H54 (cell line): ENCODE data around the gene SFXN4.
"Not testable (repeated sequence)": the region's sequence is repeated elsewhere in the genome, so short reads cannot be mapped to it uniquely, and the experiment has no call there.

Experiments
- DNase-seq: peaks from one replicate; pipeline ENCODE4 v3.0.0; 2011; ENCODE audit warnings: low spot score, mixed read lengths; ENCODE audit not compliant: insufficient read length
- FAIRE-seq: peaks from 3 replicates; lab custom pipeline; 2011; peaks lifted over from hg19 to GRCh38; lab: Jason Lieb, UNC
- POLR2A ChIP-seq: IDR thresholded peaks from 2 replicates; pipeline ENCODE4 v1.6.1; 2011; ENCODE audit warnings: low read depth, mild to moderate bottlenecking, low read length

SFXN4 gene

DNA sequence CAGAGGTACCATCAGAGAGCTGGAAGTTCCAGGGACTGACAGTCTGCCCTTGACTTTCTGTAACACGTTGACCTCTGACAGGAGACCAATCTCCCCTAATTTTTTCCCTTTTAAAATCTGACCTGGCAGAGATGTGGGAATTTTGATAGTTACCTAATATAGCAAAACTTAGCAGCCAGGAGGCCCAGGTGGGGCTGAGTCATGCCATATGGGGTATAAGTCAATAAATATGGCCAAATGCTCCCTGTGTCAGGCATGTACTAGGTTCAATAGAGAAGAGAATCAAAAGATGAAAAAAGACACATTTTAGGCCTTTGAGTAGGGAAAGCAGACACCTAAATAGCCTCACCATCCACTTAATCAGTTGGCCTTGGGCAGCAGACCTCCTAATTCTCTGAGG, 35.7 kb upstream of the SFXN4 start:
- no peak for TF ChIP-seq POLR2A
- DNase-seq (no peak), FAIRE-seq (no peak)

DNA sequence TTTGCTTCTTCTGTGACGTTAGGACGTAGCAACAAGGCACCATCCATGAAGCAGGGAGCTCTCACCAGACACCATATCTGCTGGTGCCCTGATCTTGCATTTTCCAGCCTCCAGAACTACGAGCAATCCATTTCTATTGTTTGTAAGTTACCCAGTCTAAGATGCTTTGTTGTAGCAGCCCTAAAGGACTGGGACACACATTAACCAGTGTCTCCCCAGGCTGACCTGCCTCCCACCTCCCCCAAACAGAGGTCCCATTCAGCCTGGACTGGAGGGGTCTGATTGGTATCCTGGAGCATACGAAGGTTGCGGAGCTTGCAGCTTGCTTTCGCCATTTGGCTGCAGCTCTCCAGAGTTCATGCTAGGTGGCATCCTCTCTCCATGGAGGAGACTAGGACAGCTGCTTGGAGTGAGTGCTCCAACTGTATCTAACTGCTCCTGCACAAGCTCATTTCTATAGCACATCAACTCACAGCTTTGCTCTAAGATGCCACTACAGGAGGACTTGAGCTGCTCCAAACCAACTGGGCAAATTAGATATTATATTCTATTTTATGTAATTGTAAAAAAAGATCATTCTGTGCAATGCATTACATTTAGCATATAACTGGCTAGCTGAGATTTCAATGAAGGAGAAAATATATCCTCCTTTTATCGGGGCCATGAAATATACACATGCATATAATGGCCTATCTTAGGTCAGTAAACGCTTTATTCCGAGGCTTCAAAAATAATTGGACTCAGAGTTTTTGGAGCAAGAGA, 33.9 kb upstream of the SFXN4 start:
- FAIRE-seq (no peak), DNase-seq (peak; percentile 37)
- no peak for TF ChIP-seq POLR2A

DNA sequence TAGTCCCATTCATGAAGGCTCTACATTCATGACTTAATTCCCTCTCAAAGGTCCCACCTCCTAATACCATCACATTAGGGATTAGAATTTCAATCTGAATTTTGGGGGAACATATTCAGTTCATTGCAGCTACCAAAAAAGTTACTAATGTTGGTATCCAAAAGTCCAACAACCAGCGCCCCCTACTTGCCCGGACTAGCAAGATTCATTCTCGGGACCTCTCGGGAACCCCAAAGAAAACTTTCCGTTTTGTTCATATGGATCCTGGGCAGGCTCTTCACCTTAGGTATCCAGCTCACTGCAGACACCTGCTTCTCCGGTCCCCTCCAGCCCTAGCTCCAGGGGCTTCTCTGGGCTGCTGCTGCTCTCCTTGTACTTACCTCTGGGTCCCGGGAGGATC, 32.9 kb upstream of the SFXN4 start:
- no peak for DNase-seq
- FAIRE-seq: no peak
- no peak for TF ChIP-seq POLR2A

DNA sequence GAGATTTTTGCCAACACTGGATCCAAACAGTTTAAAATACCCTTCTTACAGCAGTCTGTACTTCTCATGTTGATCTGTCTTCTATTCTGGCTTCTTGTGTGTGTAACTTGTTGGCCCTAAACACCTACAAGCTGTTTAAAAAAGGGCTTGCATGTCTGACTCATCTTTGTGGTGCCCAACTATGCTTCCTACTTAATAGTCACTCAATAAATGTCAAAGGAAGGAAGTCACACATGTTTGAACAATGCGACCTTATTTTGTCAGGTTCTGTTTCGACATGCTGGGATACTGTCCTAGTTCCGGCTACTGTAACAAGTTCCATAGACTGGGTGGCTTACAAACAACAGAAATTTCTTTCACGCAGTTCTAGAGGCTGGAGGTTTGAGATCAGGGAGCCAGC, 32.4 kb upstream of the SFXN4 start:
- TF ChIP-seq POLR2A: no peak
- FAIRE-seq (no peak), DNase-seq (peak; percentile 23)

DNA sequence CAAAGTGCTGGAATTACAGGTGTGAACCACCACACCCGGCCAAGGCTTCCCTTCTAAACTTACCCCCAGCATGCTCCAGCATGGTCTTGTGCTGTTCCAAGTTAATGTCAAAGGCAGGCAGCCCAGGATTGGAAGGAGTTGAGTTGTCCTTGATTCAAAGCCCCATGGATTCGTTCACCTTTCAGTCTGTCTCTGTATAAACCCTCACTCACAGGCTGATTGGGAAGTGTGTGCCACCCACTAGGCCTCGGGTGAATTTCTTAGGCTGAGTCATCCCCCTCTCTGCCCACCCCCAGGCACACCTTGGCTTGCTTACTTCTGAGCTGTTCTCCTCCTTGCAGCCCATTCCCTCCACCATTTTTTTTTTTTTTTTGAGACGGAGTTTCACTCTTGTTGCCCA, 26.4 kb upstream of the SFXN4 start:
- FAIRE-seq: peak; percentile 11
- TF ChIP-seq POLR2A: no peak
- DNase-seq: peak; percentile 42

DNA sequence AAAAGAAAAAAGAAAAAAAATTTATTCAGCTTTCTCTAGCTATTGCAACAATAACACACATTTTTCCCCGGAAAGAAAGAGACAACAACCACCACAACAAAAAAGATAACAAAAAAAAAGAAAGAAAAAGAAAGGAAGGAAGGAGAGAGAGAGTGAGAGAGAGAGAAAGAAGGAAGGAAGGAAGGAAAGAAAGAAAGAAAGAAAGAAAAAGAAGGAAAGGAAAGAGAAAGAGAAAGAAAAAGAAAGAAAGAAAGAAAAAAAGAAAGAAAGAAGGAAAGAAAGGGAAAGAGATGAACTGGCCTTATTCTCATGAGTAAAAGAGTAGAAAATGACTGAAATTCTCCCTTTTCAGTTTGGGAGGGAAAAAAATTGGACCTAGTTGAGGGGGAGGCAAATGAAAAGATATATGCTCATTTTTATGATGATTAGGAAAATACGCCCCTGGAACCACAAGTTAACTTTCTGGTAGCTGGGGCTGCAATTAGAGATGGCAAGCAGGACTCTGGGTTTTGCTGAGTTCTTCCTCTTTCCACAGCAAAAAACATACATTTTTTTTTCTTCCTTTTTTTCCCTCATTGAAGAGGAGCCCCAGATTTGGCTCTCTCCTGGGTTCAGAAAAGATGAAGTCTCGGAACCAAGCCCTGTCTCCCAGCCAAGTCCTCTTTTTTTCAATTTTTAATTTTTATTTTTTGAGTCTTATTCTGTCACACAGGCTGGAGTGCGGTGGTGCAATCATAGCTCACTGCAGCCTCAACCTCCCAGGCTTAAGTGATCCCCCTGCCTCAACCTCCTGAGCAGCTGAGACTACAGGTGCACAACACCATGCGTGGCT, 25.7 kb upstream of the SFXN4 start:
- DNase-seq: no peak
- FAIRE-seq: no peak
- TF ChIP-seq POLR2A: no peak

DNA sequence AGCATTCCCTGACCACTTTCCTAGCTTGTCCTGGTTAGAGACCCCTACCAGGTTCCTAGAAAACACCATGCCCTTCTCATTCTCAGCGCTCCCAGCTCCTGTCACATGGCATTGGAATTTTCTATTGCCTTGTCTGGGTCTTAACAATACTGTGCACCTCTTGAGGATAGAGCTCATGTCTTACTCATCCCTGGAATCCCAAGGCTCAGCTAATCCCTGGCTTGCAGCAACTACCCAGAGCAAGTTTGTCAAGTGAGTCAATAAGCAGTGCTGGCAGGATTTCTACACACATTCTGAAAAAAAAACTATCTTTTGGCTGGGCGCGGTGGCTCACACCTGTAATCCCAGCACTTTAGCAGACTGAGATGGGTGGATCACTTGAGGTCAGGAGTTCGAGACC, 24.8 kb upstream of the SFXN4 start:
- no peak for TF ChIP-seq POLR2A
- peak; percentile 91 for DNase-seq
- peak; percentile 85 for FAIRE-seq

DNA sequence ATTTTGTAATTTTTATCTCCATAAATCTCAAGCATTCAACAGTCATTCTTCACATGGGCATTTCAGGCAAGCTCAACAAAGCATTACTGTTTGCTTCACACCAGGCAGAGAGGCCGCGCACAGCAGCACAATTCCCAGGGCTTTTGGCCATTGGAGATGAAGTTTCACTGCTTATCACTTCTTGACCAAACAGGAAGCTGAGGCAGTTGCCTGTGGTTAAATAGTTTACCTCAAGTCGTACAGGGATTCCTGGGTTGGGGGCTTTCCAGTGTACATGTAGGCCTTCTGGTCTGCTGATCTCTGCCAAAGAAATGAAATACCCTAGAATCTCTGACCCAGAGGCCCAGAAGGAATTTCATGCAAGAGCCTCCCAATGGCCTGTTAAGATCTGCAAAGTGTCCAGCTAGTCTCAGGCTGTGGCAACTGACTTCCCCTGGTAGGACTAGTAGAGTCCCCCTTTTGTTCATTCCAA, 24.3 kb upstream of the SFXN4 start:
- no peak for FAIRE-seq
- TF ChIP-seq POLR2A: no peak

DNA sequence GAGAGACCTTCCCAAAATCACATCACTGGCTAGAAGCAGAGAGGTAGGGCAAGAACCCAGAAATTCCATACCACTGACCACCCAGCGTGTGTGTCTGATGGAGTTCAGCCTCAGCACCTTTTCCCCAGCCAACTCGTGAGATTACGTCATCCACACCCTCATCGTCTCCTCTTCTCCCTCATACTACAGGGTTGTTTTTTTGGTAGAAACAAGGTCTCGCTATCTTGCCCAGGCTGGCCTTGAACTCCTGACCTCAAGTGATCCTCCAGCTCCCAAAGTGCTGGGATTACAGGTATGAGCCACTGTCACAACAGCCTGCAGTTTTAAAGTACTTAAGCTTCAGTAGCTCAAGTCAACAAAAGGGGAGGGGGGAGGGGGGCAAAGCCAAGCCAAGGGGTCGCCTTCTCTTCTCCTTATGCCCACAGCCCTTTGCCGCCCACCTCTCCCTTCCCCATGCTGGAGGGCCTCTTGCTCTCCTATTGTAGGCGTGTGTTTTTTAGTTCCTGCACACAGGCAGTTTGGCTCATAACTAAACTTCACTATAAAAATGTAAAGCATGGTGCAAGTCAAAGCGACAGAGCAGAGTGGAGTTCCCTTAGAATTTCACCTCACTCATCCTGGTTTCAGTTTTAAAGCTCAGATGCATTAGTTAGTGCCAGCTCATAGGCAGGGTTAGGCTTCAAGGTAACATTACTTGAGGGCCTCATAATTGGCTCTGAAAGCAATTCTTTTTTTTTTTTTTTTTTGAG, 18.3 kb upstream of the SFXN4 start:
- no peak for FAIRE-seq
- DNase-seq: no peak
- no peak for TF ChIP-seq POLR2A

More for the DNA sequence above, 24.3 kb upstream of the SFXN4 start:
- DNase-seq: no peak

DNA sequence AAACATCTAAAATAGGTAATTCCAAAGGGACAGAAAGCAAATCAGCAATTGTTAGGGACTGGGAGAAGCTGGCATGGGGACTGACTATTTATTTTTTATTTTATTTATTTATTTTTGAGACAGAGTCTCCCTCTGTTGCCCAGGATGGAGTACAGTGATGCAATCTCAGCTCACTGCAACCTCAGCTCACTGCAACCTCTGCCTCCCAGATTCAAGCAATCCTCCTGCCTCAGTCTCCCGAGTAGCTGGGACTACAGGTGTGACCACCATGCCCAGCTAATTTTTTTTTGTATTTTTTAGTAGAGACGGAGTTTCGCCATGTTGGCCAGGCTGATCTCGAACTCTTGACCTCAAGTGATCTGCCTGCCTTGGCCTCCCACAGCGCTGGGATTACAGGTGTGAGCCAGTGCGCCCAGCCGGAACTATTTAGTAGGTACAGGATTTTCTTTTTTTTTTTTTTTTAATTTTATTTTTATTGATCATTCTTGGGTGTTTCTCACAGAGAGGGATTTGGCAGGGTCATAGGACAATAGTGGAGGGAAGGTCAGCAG, 15.4 kb upstream of the SFXN4 start:
- DNase-seq: not testable (repeated sequence)

DNA sequence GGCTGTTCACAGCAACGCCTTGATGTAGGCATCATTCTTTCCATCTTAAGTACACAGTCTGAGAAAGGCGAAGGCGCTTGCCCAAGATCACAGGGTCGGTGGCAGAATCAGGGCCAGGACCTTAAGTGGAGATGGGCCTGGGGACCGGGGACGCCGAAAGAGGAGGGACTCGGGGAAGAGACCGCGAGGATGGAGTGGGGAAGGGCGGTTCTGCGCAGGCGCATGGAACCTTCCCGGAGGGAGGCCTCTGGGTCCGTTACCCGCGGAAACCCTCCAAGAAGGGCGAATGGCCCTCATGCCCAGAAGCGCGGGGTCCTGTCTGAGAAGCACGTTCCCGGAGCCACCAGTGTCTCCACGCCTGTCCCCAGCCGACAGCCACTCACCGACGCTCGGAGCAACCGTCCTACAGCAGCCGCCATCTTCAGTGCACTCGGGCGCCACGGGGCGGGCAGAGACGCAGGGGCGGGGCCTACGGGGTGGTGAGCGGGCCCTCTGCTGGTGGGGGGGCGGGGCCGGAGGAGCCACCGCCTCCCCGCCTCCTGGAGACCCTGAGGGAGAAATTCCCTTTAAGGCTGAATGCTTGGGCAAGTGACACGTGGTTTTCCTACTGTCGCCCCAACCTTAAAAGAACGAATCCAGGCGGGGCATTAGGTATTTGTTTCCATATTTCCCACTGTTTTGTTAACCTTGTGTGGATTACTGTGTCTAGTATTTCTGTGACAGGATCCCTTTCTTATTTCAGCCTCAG, 13.0 kb upstream of the SFXN4 start, which contains the start of gene PRDX3:
Gene PRDX3, minus strand, starts transcription at position 441 of the 748 bp plus-strand sequence. Its CDS starts 22 bp downstream, at position 419.
- DNase-seq (peak; percentile 85), FAIRE-seq (no peak)
- TF ChIP-seq POLR2A: peak; percentile 95

More for the DNA sequence above, 15.4 kb upstream of the SFXN4 start:
- FAIRE-seq: not testable (repeated sequence)

DNA sequence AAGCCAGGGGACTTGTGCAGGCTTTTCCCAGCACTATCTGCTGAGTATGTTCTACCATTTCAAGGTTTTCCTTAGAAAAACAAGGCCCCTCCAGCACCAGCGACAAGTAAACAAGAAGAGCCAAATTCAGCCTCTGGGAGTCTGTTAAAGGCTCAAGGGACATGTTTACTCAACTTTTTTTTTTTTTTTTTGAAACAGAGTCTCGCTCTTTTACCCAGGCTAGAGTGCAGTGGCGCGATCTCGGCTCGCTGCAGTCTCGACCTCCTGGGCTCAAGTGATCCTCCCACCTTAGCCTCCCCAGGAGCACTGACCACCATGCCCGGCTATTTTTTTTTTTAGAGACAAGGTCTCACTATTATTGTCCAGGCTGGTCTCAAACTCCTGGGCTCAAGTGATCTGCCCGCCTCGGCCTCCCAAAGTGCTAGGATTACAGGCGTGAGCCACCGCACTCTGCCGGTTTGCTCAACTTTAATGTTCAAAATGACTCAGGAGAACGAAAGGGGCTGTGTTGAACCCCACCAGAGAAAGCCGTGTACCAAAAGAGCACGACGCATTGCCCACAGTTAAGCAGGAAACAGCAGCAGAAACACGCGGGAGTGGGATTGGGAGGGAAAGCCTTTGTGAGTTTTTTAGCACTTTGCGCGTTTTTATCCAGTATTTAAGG, 12.3 kb upstream of the SFXN4 start:
- no peak for FAIRE-seq
- DNase-seq: no peak
- no peak for TF ChIP-seq POLR2A
